HG02981 (cell line): ENCODE results near the gene CCDC187.

Source experiments
- ATAC-seq: cut with Tn5 transposase; IDR thresholded peaks from one replicate; pipeline ENCODE4 v1.9.1; 2021; ENCODE audit warnings: mild to moderate bottlenecking, moderate library complexity; ENCODE audit not compliant: unreplicated experiment

Gene CCDC187

GRCh38 chr9:136212345-136212950, 91.4 kb downstream of the CCDC187 start:
- no peak for ATAC-seq

DNA sequence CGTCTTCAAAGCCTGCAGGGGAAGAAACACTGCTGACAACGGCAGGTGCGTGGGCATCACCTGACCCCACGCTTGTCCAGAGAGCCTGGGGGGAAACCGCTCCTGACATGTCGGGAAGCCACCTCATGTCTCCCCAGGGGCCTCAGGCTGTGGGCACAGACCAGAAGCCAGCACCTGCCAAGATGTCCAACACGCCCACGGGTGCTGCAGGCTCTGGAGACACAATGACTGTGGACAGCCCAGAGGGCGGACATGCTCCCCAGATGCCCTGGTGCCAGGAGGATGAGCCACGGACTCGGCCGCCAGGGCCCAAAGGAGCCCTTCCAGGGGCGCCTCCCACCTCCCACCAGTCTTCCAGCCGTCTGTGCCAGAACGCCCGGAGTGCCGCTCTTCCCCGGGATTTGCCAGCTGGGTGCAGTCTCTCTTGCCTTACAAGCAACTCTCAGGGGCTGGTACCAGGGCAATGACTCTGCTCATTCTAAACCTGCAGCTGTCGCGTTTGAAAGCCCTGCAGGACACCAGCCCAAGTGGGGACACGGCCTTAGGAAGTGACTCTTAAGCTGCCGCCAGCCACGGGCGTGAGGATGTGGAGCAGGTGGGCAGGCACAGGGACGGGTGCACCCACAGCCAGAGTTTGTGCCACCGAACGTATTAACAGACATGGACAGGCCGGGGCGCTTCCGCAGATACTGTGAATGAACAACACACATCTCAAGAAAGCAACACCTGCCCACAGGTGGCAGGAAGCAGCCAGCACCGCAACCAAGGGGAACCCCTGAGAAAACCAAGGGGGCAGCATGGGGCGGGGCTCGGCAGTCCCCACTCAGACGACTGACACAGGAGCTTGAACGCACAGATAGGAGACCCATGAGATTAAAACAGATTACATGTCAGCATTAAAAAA, 92.2 kb downstream of the CCDC187 start:
- ATAC-seq, result no peak

DNA sequence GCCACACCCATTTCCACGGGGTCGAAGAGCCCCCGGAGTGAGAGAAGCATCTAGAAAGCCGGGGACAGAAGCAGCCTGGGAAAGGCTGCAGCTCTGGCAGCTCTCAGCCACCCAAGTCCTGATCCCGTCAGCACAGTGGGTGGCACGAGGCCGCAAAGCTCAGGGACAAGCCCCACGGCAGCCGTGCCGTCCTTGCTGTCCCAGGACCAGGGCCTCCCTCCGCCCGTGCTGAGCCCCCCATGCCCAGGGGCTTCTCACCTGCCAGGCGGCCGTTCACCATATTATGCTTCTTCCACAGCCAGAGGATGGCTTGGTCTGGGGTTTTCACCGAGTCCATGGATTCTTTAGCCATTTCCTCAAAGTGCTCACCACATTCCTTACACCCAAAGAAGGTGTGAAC, 92.9 kb downstream of the CCDC187 start:
- no peak for ATAC-seq

DNA sequence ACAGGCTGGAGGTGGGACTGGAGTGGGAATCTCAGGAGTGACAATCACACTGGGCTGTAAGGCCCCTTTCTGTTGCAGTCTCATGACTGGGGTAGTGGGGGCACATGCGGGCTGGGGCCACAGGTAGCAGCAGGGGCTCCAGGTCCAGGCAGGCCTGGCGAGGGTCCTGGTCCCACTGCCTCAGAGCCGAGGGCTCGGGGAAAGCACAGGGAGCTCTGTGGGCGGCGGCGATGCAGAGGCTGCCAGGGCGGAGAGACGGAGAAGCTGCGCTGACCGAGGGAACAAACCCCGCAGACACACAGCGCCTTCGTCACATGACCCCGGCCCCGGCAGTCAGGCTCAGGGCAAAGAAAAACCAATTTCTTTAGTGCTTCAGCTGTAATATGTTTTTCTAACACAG, 93.6 kb downstream of the CCDC187 start:
- no peak for ATAC-seq

GRCh38 chr9:136209786-136210185, 94.1 kb downstream of the CCDC187 start:
- no peak for ATAC-seq

DNA sequence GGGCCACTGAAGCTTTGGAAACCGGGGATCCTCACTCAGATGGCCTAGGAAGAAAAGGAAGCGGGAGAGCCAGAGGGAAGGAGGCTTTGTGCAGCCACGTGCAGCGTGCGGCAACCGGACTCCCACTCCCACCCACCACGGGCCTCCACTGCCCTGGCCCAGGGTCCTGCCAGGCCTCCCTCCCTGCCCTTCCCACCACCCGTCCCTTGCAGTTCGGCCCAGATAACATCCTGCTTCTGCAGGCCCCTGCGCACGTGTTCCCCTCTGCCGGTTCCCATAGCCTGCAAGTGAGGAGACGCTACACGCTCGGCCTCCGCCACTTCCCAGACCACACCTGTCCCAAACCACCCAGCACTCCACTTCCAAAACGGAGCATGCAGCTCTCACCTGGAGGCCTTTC, 94.7 kb downstream of the CCDC187 start:
- ATAC-seq, result no peak

- no peak for ATAC-seq
Measured at GRCh38 chr9:136208675-136209074, 95.2 kb downstream of the CCDC187 start.

- ATAC-seq, result no peak
Measured at GRCh38 chr9:136207616-136208015, 96.3 kb downstream of the CCDC187 start.

DNA sequence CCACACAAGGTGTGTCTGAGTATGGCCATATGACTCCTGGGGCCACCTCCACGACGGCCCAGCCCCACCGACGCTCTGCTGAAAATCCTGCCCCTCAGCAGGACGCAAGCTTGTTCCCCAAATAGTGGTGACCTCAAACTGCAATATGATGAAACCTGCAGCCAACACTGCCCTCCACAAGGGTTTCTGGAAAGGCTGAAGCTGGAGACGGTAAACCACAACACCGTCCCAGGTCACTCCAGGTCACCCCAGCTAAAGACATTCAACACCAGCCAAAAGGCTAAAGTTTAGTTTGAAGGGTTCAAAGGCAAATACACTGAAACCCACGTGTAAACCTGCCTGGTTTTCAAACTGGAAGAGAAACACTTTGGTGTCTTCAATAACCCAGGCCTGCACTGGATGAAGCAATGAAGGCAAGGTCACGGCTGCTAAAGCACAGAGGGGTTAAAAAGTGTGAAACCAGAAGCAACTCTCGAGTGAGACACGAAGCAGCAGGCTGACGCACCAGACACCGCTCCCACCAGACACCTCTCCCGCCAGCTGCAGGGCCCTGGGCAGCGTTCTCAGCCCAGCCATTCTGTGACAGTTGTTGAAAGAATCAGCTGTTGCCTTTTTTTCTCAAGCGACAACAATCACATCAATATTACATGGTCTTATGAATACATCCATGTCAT, 97.2 kb downstream of the CCDC187 start:
- ATAC-seq, result no peak

DNA sequence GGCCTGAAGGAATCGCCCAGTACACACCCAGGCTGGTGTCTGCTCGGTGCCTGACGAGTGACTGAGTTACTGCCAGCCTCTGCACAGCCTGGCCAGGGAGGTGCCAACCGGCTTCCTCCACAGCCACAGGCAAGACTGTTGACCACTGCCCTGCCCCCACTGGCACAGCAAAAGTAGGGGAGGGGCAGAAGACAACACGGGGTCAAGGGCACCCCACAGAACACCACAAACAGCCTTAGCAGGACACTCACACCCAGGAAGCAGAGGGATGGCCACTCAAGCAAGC, 98.2 kb downstream of the CCDC187 start:
- ATAC-seq, result no peak

DNA sequence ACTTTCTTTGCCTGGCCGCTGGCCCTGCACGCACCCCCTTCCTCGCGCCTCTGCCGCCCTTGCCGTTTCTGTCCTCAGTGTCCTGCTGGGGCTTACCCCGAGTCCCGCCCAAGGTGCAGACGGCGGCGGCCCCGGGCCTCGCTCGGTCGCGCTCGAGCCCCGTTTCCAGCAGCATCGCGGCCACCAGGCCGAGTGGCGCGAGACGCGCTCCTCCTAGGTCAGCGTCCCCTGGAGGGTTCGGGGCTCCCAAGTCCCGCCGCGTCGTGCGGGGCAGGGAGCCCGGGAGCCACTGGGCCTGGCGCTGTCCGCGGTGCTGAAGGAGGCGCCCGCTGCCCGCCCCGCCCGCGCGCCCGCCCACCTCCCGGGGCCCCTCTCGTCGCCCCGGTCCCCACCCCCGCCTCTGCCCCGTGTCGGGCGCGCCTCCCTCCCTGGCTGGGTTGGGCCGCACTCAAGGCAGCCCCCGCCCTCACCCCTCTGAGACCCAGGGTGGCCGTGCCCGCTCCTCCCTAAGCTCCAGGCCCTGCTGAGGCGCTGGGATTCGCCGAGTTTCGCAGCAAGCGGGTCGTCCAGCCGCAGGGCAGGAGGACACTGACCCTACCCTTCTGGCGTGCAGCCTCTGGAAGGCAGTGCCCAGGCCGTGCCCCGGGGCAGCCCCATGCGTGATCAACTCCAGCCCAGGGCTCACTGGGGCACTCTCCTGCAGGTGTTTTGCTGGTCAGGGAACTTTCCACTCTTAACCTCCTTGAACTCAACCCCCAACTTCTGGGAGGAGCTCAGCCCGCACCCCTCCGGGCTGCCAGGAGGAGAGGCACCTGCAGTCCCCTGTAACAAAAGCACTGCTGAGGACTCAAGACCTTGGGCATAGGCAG, 98.8 kb downstream of the CCDC187 start, which contains the start of gene LHX3:
LHX3 (minus strand) TSS at position 291 of the 869 bp plus-strand sequence; CDS start at position 175, 116 bp downstream.
- no peak for ATAC-seq

DNA sequence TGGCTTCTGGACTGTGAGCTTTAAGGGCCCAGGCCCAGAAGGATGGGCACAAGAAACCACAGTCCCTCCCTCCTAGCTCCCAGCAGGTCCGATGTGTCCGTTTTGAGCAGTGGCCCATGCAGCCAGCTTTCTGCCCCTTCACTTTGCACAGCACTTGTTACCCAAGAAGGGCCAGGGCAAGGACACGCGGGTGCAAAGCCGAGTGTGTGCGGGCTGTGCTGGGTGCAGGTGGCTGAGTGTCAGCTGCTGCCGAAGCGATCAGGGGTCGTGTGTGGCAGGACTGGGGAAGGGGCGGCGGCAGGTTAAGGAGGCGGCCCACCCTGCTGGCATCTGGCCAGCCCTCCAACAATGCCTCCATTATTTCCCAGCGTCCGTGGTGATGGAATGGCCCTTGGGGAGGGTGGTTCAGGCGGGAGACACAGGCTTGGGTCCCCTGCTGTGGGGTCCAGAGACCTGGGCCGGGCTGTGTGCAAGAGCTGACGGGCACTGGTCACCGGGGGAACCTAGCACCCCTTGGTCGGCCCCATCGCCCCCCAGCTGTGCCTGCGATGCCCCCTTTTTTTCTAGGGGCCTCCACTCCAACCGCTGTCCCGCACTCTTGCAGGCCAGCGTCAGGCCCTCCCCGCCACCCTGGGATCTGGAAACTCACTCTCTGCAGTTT, 99.6 kb downstream of the CCDC187 start:
- no peak for ATAC-seq

- no peak for ATAC-seq
Measured at GRCh38 chr9:136203408-136204144, 100.3 kb downstream of the CCDC187 start.

- ATAC-seq, result no peak
Measured at GRCh38 chr9:136202454-136203407, 101.2 kb downstream of the CCDC187 start.

GRCh38 chr9:136201609-136202453, 102.1 kb downstream of the CCDC187 start:
- no peak for ATAC-seq

DNA sequence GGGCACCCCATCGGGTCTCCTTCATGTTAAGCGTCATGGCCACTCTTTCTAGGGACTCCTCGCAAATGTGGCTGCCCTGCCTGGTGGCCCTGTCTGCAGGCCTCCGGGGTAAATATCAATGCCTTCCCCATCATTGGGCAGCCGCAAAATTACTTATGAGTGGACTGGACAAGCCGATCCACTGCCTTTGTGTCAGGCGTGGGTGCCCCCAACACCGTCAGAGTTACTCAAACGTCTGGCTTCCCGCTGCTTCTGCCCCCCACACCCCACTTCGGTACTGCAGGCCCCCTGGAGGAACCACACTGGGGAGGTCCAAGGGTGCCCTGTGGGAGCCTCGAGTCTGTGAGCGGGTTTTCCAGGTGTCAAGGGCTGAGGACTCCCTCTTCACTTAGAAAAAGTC, 102.7 kb downstream of the CCDC187 start:
- no peak for ATAC-seq

DNA sequence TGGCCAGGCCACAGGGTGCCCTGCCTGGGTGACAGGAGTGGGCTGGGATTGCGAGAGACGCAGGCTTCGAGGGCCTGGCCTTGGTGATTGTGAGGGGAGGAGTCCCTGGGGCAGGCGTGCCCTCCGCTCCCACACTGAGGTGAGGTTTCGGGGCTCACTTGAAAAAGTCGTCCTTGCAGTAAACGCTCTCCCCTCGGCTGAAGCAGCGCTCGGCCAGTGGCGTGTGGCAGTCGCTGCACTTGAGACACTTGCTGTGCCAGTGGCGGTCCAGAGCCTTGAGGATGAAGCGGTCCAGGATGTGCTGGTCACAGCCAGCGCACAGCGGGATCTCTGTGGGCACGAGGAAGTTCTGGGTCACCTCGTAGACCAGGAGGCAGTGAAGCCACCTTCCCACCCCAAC, 103.5 kb downstream of the CCDC187 start:
- no peak for ATAC-seq
